Left ventricle myocardium superior (tissue), 1 donor: ENCODE results near the gene MYO5A. TPM values are rescaled to one million over a fixed set of nuclear protein-coding genes. Genes with fewer than 3 reads are reported as not detected.
A peak's percentile ranks its signal among the peaks of the same experiment; 100 is the strongest.
"Not testable (repeated sequence)": the region's sequence is repeated elsewhere in the genome, so short reads cannot be mapped to it uniquely, and the experiment has no call there.

Experiments used
- ATAC-seq: fragments of 200-7000 bp; cut with Tn5 transposase; one replicate; pipeline ENCODE4 v1.9.1; 2020; ENCODE audit warnings: mild to moderate bottlenecking, moderate library complexity
- DNase-seq: peaks from one replicate; pipeline ENCODE4 v3.0.0-alpha.2; 2020
- intact Hi-C: fragments of 100-400 bp; cut with micrococcal nuclease; formaldehyde crosslinking; loops from one replicate; pipeline ENCODE4 v1.11.0; 2022
- total RNA-seq: library from RNA; stranded (reverse); fragmentation: NEBNext Ultra II Directional; extraction: Animal tissue kit (Norgen Biotek cat#: 25700); gene quantifications from one replicate; pipeline ENCODE4 v1.2.1, GENCODE V29; 2021
- donor health status: DM: no; HTN: yes; CAD: no; lungs with severe emphysema.

MYO5A gene
- total RNA-seq, 1 donor from 2014 or later: 6.7 TPM

GRCh38 chr15:52288051-52288942 lies 240.4 kb downstream of the MYO5A start:
- DNase-seq (no peak), ATAC-seq (no peak)
- intact Hi-C loops: no loop called here

GRCh38 chr15:52287114-52287513 lies 241.6 kb downstream of the MYO5A start:
- ATAC-seq (no peak), DNase-seq (no peak)
- intact Hi-C loops: no loop called here

GRCh38 chr15:52285941-52286340 lies 242.7 kb downstream of the MYO5A start:
- intact Hi-C loops, ATAC-seq, DNase-seq: not testable (repeated sequence)

- ATAC-seq (no peak), DNase-seq (no peak)
- intact Hi-C loops: no loop called here
These were observed 244.5 kb downstream of the MYO5A start for GRCh38 chr15:52284164-52284563.

- ATAC-seq: no peak
- DNase-seq: no peak
- intact Hi-C loops: no loop called here
These were observed 245.4 kb downstream of the MYO5A start for GRCh38 chr15:52283281-52283680.

- DNase-seq: no peak
- no peak for ATAC-seq
- intact Hi-C loops: no loop called here
These were observed 246.3 kb downstream of the MYO5A start for GRCh38 chr15:52282418-52282817.

- DNase-seq: peak; percentile 80
- peak; percentile 96 for ATAC-seq
- intact Hi-C loops: no loop called here
These were observed 247.3 kb downstream of the MYO5A start for GRCh38 chr15:52281085-52282035.

- intact Hi-C loops: no loop called here
- peak; percentile 41 for ATAC-seq
- DNase-seq: no peak
These were observed 248.2 kb downstream of the MYO5A start for GRCh38 chr15:52280326-52281084.

GRCh38 chr15:52278636-52279367 lies 249.9 kb downstream of the MYO5A start:
- intact Hi-C loops: no loop called here
- DNase-seq (no peak), ATAC-seq (no peak)

GRCh38 chr15:52278135-52278534 lies 250.5 kb downstream of the MYO5A start:
- intact Hi-C loops: no loop called here
- ATAC-seq: no peak

GRCh38 chr15:52277575-52277974 lies 251.1 kb downstream of the MYO5A start:
- ATAC-seq: no peak
- intact Hi-C loops: no loop called here
- no peak for DNase-seq

More at GRCh38 chr15:52278135-52278534, 250.5 kb downstream of the MYO5A start:
- DNase-seq: no peak

- intact Hi-C loops: no loop called here
These were observed 252.4 kb downstream of the MYO5A start for GRCh38 chr15:52276256-52276770.

GRCh38 chr15:52263563-52264282 lies 265.0 kb downstream of the MYO5A start:
- ATAC-seq (no peak), DNase-seq (no peak)
- intact Hi-C loops: no loop called here

More at GRCh38 chr15:52276256-52276770, 252.4 kb downstream of the MYO5A start:
- ATAC-seq (no peak), DNase-seq (no peak)

GRCh38 chr15:52262364-52262763 lies 266.3 kb downstream of the MYO5A start:
- intact Hi-C loops: no loop called here
- no peak for ATAC-seq
- no peak for DNase-seq

- intact Hi-C loops: no loop called here
- peak; percentile 85 for ATAC-seq
- DNase-seq: peak; percentile 51
These were observed 267.0 kb downstream of the MYO5A start for GRCh38 chr15:52261498-52262242.

GRCh38 chr15:52261026-52261425 lies 267.7 kb downstream of the MYO5A start:
- DNase-seq (no peak), ATAC-seq (no peak)
- intact Hi-C loops: no loop called here

GRCh38 chr15:52259503-52259902 lies 269.2 kb downstream of the MYO5A start:
- ATAC-seq (no peak), DNase-seq (no peak)
- intact Hi-C loops: no loop called here
